IMR-90 (cell line): ENCODE data around the gene USP31. TPM values are rescaled to one million over a fixed set of nuclear protein-coding genes. Genes with fewer than 3 reads are reported as not detected.

Experiments
- ATAC-seq: fragments of 200-7000 bp; cut with Tn5 transposase; 2 replicates; pipeline ENCODE4 v1.9.1; 2020; ENCODE audit warnings: low read depth, mild to moderate bottlenecking, moderate library complexity
- BruUV-seq: library from RNA; stranded (reverse); fragments of 400-500 nt; replicated peaks from 2 replicates; lab custom pipeline; 2021; lab: Mats Ljungman, UMichigan
- CTCF ChIA-PET: fragments of 300-600 bp; formaldehyde crosslinking; extraction: SDS; loops from one replicate; lab custom pipeline; 2021; ENCODE audit warnings: antibody characterized with exemption; lab: Yijun Ruan, JAX
- POLR2A ChIA-PET: fragments of 300-600 bp; sonication (Branson Sonifier 250); formaldehyde crosslinking; loops from one replicate; lab custom pipeline; 2022; ENCODE audit warnings: antibody characterized with exemption; ENCODE audit not compliant: unreplicated experiment; lab: Charles Lee
- DNase-seq: peaks from one replicate; pipeline ENCODE4 v3.0.0; 2013
- H2AFZ ChIP-seq: replicated peaks from 2 replicates; pipeline ENCODE3; 2013; ENCODE audit warnings: low read length, mild to moderate bottlenecking; ENCODE audit not compliant: poor library complexity
- H2AK5ac ChIP-seq: 2 replicates; pipeline ENCODE4 v1.6.1; 2013; ENCODE audit warnings: low read depth, low read length, inconsistent platforms
- H2AK9ac ChIP-seq: replicated peaks from 2 replicates; pipeline ENCODE3; 2013; ENCODE audit warnings: mild to moderate bottlenecking, low read depth, low read length, moderate library complexity; ENCODE audit not compliant: poor library complexity
- H2BK120ac ChIP-seq: 2 replicates; pipeline ENCODE4 v1.6.1; 2013; ENCODE audit warnings: low read depth, low read length, inconsistent platforms
- H2BK15ac ChIP-seq: 3 replicates; pipeline ENCODE4 v1.6.1; 2013; ENCODE audit warnings: low read depth, low read length, inconsistent platforms
- H2BK20ac ChIP-seq: 2 replicates; pipeline ENCODE4 v1.6.1; 2013; ENCODE audit warnings: low read depth, mild to moderate bottlenecking, inconsistent platforms, low read length, moderate library complexity
- H2BK5ac ChIP-seq: 2 replicates; pipeline ENCODE4 v1.6.1; 2013; ENCODE audit warnings: mild to moderate bottlenecking, low read depth, low read length, inconsistent platforms; ENCODE audit not compliant: poor library complexity, severe bottlenecking
- H3K14ac ChIP-seq: replicated peaks from 2 replicates; pipeline ENCODE4 v1.6.1; 2013; ENCODE audit warnings: low read depth, low read length, inconsistent platforms
- H3K18ac ChIP-seq: 2 replicates; pipeline ENCODE4 v1.6.1; 2013; ENCODE audit warnings: low read depth, low read length, control low read depth
- H3K23ac ChIP-seq: 2 replicates; pipeline ENCODE4 v1.6.1; 2013; ENCODE audit warnings: low read depth, low read length, inconsistent platforms
- H3K27ac ChIP-seq: 2 replicates; pipeline ENCODE4 v1.5.1; 2013; ENCODE audit warnings: mild to moderate bottlenecking, control low read depth, low read length; ENCODE audit not compliant: insufficient read depth
- H3K27me3 ChIP-seq: 2 replicates; pipeline ENCODE4 v1.6.1; 2013; ENCODE audit warnings: low read length; ENCODE audit not compliant: control insufficient read depth, insufficient read depth
- H3K36me3 ChIP-seq: 2 replicates; pipeline ENCODE4 v1.6.1; 2013; ENCODE audit warnings: low read length, mixed read lengths; ENCODE audit not compliant: control insufficient read depth, insufficient read depth
- H3K4ac ChIP-seq: 2 replicates; pipeline ENCODE4 v1.6.1; 2013; ENCODE audit warnings: low read depth, low read length, inconsistent platforms
- H3K4me1 ChIP-seq: 2 replicates; pipeline ENCODE4 v1.6.1; 2013; ENCODE audit warnings: low read length, mixed read lengths; ENCODE audit not compliant: control insufficient read depth, insufficient read depth
- H3K4me2 ChIP-seq: 2 replicates; pipeline ENCODE4 v1.6.1; 2013; ENCODE audit warnings: low read depth, mild to moderate bottlenecking, control low read depth, low read length, moderate library complexity
- H3K4me3 ChIP-seq: 2 replicates; pipeline ENCODE4 v1.5.1; 2013; ENCODE audit warnings: low read depth, mild to moderate bottlenecking, control low read depth, low read length, moderate library complexity; ENCODE audit not compliant: insufficient read depth
- H3K56ac ChIP-seq: 2 replicates; pipeline ENCODE4 v1.6.1; 2013; ENCODE audit warnings: low read length, inconsistent platforms; ENCODE audit not compliant: insufficient read depth; ENCODE audit errors: extremely low read depth
- H3K79me1 ChIP-seq, 2 experiments: 2 replicates each; pipeline ENCODE4 v1.6.1; 2013; ENCODE audit warnings: low read length in 2 of 2, inconsistent platforms in 1 of 2, low read depth in 1 of 2
- H3K9ac ChIP-seq: 2 replicates; pipeline ENCODE4 v1.6.1; 2013; ENCODE audit warnings: low read depth, low read length, control low read depth
- H3K9me1 ChIP-seq: 2 replicates; pipeline ENCODE4 v1.6.1; 2013; ENCODE audit warnings: low read length, inconsistent platforms; ENCODE audit not compliant: insufficient read depth
- H3K9me3 ChIP-seq: 2 replicates; pipeline ENCODE4 v1.6.1; 2013; ENCODE audit warnings: low read length; ENCODE audit not compliant: control insufficient read depth, insufficient read depth
- H4K20me1 ChIP-seq: 2 replicates; pipeline ENCODE4 v1.6.1; 2013; ENCODE audit warnings: low read length, inconsistent platforms; ENCODE audit not compliant: insufficient read depth
- H4K5ac ChIP-seq: 2 replicates; pipeline ENCODE4 v1.6.1; 2013; ENCODE audit warnings: mild to moderate bottlenecking, low read depth, low read length, control low read depth
- H4K8ac ChIP-seq, 2 experiments: 2 replicates each; pipeline ENCODE4 v1.6.1; 2013; ENCODE audit warnings: low read depth in 2 of 2, low read length in 2 of 2, control low read depth in 1 of 2, inconsistent platforms in 1 of 2
- H4K91ac ChIP-seq: 2 replicates; pipeline ENCODE4 v1.6.1; 2013; ENCODE audit warnings: low read depth, low read length, inconsistent platforms; ENCODE audit not compliant: insufficient read depth
- BHLHE40 ChIP-seq: fragments of 150-350 bp; IDR thresholded peaks from 2 replicates; pipeline ENCODE4 v1.6.1; 2016; ENCODE audit warnings: mild to moderate bottlenecking, low read depth, low read length
- CEBPB ChIP-seq: IDR thresholded peaks from 2 replicates; pipeline ENCODE4 v1.6.1; 2012; ENCODE audit warnings: low read depth, low read length, improper control_type of control experiment
- CHD1 ChIP-seq: IDR thresholded peaks from 2 replicates; pipeline ENCODE4 v1.6.1; 2012; ENCODE audit warnings: low read depth, low read length, improper control_type of control experiment
- FOS ChIP-seq: fragments of 150-350 bp; IDR thresholded peaks from 2 replicates; pipeline ENCODE4 v1.6.1; 2016; ENCODE audit warnings: low read depth, low read length
- MAFK ChIP-seq: IDR thresholded peaks from 2 replicates; pipeline ENCODE4 v1.6.1; 2012; ENCODE audit warnings: low read depth, low read length, improper control_type of control experiment
- MAZ ChIP-seq: IDR thresholded peaks from 2 replicates; pipeline ENCODE4 v1.6.1; 2012; ENCODE audit warnings: low read depth, mild to moderate bottlenecking, low read length, improper control_type of control experiment, moderate library complexity, borderline replicate concordance
- MXI1 ChIP-seq: IDR thresholded peaks from 2 replicates; pipeline ENCODE4 v1.6.1; 2012; ENCODE audit warnings: low read depth, mild to moderate bottlenecking, low read length, moderate library complexity, borderline replicate concordance
- NFE2L2 ChIP-seq: fragments of 150-350 bp; IDR thresholded peaks from 2 replicates; pipeline ENCODE4 v1.6.1; 2016; ENCODE audit warnings: low read depth, mild to moderate bottlenecking, low read length
- POLR2A ChIP-seq: IDR thresholded peaks from 2 replicates; pipeline ENCODE4 v1.6.1; 2012; ENCODE audit warnings: mild to moderate bottlenecking, low read depth, low read length
- RAD21 ChIP-seq: IDR thresholded peaks from 2 replicates; pipeline ENCODE4 v1.6.1; 2012; ENCODE audit warnings: low read length, improper control_type of control experiment
- RCOR1 ChIP-seq: IDR thresholded peaks from 2 replicates; pipeline ENCODE4 v1.6.1; 2012; ENCODE audit warnings: mild to moderate bottlenecking, low read length, improper control_type of control experiment; ENCODE audit not compliant: insufficient replicate concordance
- RFX5 ChIP-seq: IDR thresholded peaks from 2 replicates; pipeline ENCODE4 v1.8.0; 2012; ENCODE audit warnings: low read depth, mild to moderate bottlenecking, low read length, moderate library complexity
- SMC3 ChIP-seq: fragments of 150-350 bp; IDR thresholded peaks from 2 replicates; pipeline ENCODE4 v1.6.1; 2016; ENCODE audit warnings: low read depth, mild to moderate bottlenecking, antibody characterized with exemption, low read length, moderate library complexity
- WGBS, 2 experiments: methylation state at CpG; one replicate each; pipeline versions ENCODE4 v1.1.5 to v1.1.7; 2013; ENCODE audit warnings: missing lambda C conversion rate in 2 of 2; ENCODE audit not compliant: insufficient read length in 1 of 2; ENCODE audit errors: extremely low coverage in 2 of 2; 5-methylcytosine and 5-hydroxymethylcytosine counted together
- dilution Hi-C: fragments of 300-500 bp; cut with HindIII; formaldehyde crosslinking; loops from one replicate; pipeline ENCODE4 v1.14.3; 2018; ENCODE audit warnings: low sequenced_read_pairs; ENCODE audit not compliant: unreplicated experiment
- in situ Hi-C: fragments of 300-500 bp; cut with MboI; formaldehyde crosslinking; loops from 3 replicates; pipeline ENCODE4 v1.14.3; 2019; ENCODE audit warnings: low sequenced_read_pairs, inconsistent platforms, mixed read lengths
- intact Hi-C: fragments of 100-400 bp; cut with micrococcal nuclease; formaldehyde crosslinking; loops from 2 replicates; pipeline ENCODE4 v1.10.0; 2022
- polyA plus RNA-seq, 3 experiments: library from polyadenylated mRNA; depleted of rRNA; stranded (reverse); fragments of >200 nt; gene quantifications; 2 replicates each; pipeline ENCODE4 v1.2.3, GENCODE V29; 2012; ENCODE audit warnings: low replicate concordance in 1 of 3
- total RNA-seq: library from RNA; depleted of rRNA; stranded (reverse); fragments of >200 nt; gene quantifications from 2 replicates; pipeline ENCODE4 v1.2.3, GENCODE V29; 2012
- TF ChIP-seq, protein P1 (sequence below): fragments of 150-350 bp; IDR thresholded peaks from 2 replicates; pipeline ENCODE4 v1.6.1; 2016; ENCODE audit warnings: low read depth, mild to moderate bottlenecking, low read length, moderate library complexity, borderline replicate concordance
- TF ChIP-seq, protein P2 (sequence below): fragments of 150-350 bp; IDR thresholded peaks from 2 replicates; pipeline ENCODE4 v1.6.1; 2017; ENCODE audit warnings: mild to moderate bottlenecking, antibody characterized with exemption, low read length, low read depth
- TF ChIP-seq, protein P3 (sequence below): conservative IDR thresholded peaks from 2 replicates; pipeline ENCODE4 v1.5.1; 2012; ENCODE audit warnings: mild to moderate bottlenecking, low read depth, low read length, improper control_type of control experiment

The USP31 gene
- total and polyA plus RNA-seq, 2 of the 4 experiments (the other 2 are of a cell fraction) = 2.9 to 3.4 TPM

DNA sequence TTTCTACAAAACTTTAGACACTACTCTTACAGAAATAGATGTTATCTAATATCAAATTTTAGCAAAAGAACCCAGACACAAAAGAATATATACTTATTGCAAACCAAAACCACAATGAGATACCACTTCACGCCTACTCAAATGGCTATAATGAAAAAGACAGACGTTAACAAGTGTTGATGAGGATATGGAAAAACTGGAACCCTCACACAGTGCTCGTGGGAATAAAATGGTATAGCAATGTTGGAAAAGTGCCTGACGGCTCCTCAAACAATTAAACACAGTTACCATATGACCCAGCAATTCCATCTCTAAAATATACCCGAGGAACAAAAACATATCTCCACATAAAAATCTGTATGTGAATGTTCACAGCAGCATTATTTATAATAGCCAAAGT is 27.1 kb downstream of the USP31 start:
- Histone ChIP-seq H2AK9ac (no peak overlapping the region), H3K4me2 (no peak overlapping the region), H4K20me1 (peaks cover 33% of the 10 kb centered on the region), H2BK15ac (no peak overlapping the region), H4K91ac (no peak overlapping the region), H3K79me1 (peaks cover 13 to 35% of the 10 kb centered on the region in 2 experiments; a peak in 3 of 4 replicates), H3K4ac (no peak overlapping the region), H3K9me1 (peaks cover 10% of the 10 kb centered on the region; the same call in 1 of the 2 replicates), H3K27ac (no peak overlapping the region), H3K9ac (no peak overlapping the region), H3K4me1 (peaks cover 3% of the 10 kb centered on the region; the same call in 1 of the 2 replicates), H2BK5ac (no peak overlapping the region), H3K14ac (no peak overlapping the region), H3K23ac (no peak overlapping the region), H2BK120ac (no peak overlapping the region), H2AFZ (no peak overlapping the region), H2BK20ac (no peak overlapping the region), H3K56ac (no peak overlapping the region), H3K9me3 (no peaks in the 10 kb centered on the region), H3K18ac (no peak overlapping the region), H2AK5ac (no peak overlapping the region), H3K36me3 (no peaks in the 10 kb centered on the region), H3K4me3 (no peak overlapping the region), H4K8ac (no peak overlapping the region), H4K5ac (no peak overlapping the region), H3K27me3 (no peaks in the 10 kb centered on the region)
- POLR2A ChIA-PET = no interaction called here
- ATAC-seq (no peak), DNase-seq (no peak)
- CTCF ChIA-PET = no interaction called here
- no peak for TF ChIP-seq POLR2A
- no peak for TF ChIP-seq RCOR1
- TF ChIP-seq MAFK = no peak
- no peak for TF ChIP-seq CHD1
- TF ChIP-seq BHLHE40 = no peak
- TF ChIP-seq, protein P1, sequence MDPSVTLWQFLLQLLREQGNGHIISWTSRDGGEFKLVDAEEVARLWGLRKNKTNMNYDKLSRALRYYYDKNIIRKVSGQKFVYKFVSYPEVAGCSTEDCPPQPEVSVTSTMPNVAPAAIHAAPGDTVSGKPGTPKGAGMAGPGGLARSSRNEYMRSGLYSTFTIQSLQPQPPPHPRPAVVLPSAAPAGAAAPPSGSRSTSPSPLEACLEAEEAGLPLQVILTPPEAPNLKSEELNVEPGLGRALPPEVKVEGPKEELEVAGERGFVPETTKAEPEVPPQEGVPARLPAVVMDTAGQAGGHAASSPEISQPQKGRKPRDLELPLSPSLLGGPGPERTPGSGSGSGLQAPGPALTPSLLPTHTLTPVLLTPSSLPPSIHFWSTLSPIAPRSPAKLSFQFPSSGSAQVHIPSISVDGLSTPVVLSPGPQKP = no peak
- TF ChIP-seq SMC3 = no peak
- TF ChIP-seq MXI1 = no peak
- no peak for TF ChIP-seq NFE2L2
- TF ChIP-seq RFX5 = no peak
- no peak for TF ChIP-seq FOS
- TF ChIP-seq RAD21 = no peak
- TF ChIP-seq, protein P2, sequence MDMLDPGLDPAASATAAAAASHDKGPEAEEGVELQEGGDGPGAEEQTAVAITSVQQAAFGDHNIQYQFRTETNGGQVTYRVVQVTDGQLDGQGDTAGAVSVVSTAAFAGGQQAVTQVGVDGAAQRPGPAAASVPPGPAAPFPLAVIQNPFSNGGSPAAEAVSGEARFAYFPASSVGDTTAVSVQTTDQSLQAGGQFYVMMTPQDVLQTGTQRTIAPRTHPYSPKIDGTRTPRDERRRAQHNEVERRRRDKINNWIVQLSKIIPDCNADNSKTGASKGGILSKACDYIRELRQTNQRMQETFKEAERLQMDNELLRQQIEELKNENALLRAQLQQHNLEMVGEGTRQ = no peak
- TF ChIP-seq CEBPB = no peak
- TF ChIP-seq, protein P3, sequence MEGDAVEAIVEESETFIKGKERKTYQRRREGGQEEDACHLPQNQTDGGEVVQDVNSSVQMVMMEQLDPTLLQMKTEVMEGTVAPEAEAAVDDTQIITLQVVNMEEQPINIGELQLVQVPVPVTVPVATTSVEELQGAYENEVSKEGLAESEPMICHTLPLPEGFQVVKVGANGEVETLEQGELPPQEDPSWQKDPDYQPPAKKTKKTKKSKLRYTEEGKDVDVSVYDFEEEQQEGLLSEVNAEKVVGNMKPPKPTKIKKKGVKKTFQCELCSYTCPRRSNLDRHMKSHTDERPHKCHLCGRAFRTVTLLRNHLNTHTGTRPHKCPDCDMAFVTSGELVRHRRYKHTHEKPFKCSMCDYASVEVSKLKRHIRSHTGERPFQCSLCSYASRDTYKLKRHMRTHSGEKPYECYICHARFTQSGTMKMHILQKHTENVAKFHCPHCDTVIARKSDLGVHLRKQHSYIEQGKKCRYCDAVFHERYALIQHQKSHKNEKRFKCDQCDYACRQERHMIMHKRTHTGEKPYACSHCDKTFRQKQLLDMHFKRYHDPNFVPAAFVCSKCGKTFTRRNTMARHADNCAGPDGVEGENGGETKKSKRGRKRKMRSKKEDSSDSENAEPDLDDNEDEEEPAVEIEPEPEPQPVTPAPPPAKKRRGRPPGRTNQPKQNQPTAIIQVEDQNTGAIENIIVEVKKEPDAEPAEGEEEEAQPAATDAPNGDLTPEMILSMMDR = no peak
- no peak for TF ChIP-seq MAZ
- BruUV-seq = no TSS peak
- dilution Hi-C loops (no loop called here), intact Hi-C loops (no loop called here), in situ Hi-C loops (no loop called here)
- WGBS, 2 experiments = no CpG with 5 or more reads among the region's 5 CpGs
